PFSK-1 (cell line): ENCODE data around the gene ZMAT5.

ENCODE experiments used
- FOXP2 ChIP-seq: optimal IDR thresholded peaks from 2 replicates; pipeline ENCODE3; 2011; ENCODE audit warnings: borderline replicate concordance, control low read depth, inconsistent platforms; ENCODE audit not compliant: insufficient read depth; ENCODE audit errors: extremely low read length, extremely low read depth
- POLR2AphosphoS5 ChIP-seq: IDR thresholded peaks from 2 replicates; pipeline ENCODE4 v1.6.1; 2012; ENCODE audit warnings: low read depth, mild to moderate bottlenecking, control low read depth, low read length, moderate library complexity
- REST ChIP-seq, 2 experiments: IDR thresholded peaks; 2 replicates each; pipeline versions ENCODE4 v1.6.1 to v1.8.0; 2011 to 2012; ENCODE audit warnings: low read depth in 2 of 2, low read length in 2 of 2, control low read depth in 1 of 2, inconsistent platforms in 1 of 2, mild to moderate bottlenecking in 1 of 2, moderate library complexity in 1 of 2; ENCODE audit not compliant: insufficient read depth in 1 of 2
- SIN3A ChIP-seq: IDR thresholded peaks from 2 replicates; pipeline ENCODE4 v1.6.1; 2012; ENCODE audit warnings: mild to moderate bottlenecking, low read length, moderate library complexity, borderline replicate concordance; ENCODE audit not compliant: insufficient read depth
- TAF1 ChIP-seq: IDR thresholded peaks from 2 replicates; pipeline ENCODE4 v1.6.1; 2012; ENCODE audit warnings: low read length, control low read depth, borderline replicate concordance; ENCODE audit not compliant: insufficient read depth

The ZMAT5 gene

GRCh38 chr22:29798801-29799200 lies 32.0 kb upstream of the ZMAT5 start:
- TF ChIP-seq TAF1 (no peak), POLR2AphosphoS5 (no peak), FOXP2 (no peak), SIN3A (no peak), REST (IDR thresholded peaks at IDR 0.05; ENCODE audit: insufficient read depth in 1 of 2, low read depth in 2 of 2, low read length in 2 of 2) (no peak)

DNA sequence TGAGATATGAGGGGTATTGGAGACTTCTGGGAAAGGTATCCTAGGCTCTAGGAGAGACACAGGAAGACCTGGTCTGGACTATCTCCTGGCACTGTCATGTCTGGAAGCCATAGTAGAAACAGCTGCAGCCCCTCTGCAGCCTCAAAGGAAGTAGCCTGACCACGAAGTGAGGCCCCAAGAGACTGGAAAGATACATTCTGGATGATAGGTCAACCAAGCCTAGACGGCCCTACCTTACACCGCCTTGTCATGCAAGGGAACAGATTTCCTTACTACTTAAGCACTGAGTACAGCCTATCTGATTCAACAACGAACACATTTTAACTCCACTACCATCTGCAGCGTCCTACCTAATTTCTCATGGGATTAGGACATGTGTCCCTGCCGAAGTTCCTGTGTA lies 31.5 kb upstream of the ZMAT5 start:
- TF ChIP-seq FOXP2 (no peak), POLR2AphosphoS5 (no peak), REST (IDR thresholded peaks at IDR 0.05; ENCODE audit: insufficient read depth in 1 of 2, low read depth in 2 of 2, low read length in 2 of 2) (no peak), SIN3A (no peak), TAF1 (no peak)

- no peak for TF ChIP-seq SIN3A
- no peak for TF ChIP-seq REST (IDR thresholded peaks at IDR 0.05; ENCODE audit: insufficient read depth in 1 of 2, low read depth in 2 of 2, low read length in 2 of 2)
- no peak for TF ChIP-seq TAF1
- TF ChIP-seq POLR2AphosphoS5 = no peak
- TF ChIP-seq FOXP2 = no peak
These were observed 30.5 kb upstream of the ZMAT5 start for GRCh38 chr22:29797351-29797750.

- TF ChIP-seq SIN3A = no peak
- no peak for TF ChIP-seq TAF1
- TF ChIP-seq FOXP2 = no peak
- no peak for TF ChIP-seq REST (IDR thresholded peaks at IDR 0.05; ENCODE audit: insufficient read depth in 1 of 2, low read depth in 2 of 2, low read length in 2 of 2)
- no peak for TF ChIP-seq POLR2AphosphoS5
These were observed 28.9 kb upstream of the ZMAT5 start for GRCh38 chr22:29795663-29796062.

DNA sequence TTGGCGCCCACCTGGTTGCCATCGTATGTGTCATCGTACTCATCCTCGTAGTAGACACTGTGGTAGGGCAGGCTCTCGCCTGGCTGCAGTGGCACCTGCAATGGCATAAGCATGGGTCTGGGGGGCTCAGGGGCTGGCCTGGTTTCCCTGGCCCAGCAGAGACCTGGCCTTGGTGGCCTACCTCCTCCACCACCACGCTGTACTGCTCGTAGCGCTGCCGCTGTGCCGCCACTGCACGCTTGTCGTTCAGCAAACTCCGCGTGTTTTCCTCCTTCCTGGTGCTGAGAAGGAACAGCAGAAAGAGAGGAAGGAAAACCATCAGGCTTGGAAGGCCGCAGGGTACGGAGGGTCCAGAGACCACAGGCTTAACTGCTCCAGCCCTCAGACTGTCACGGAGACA lies 26.6 kb upstream of the ZMAT5 start:
- TF ChIP-seq REST (IDR thresholded peaks at IDR 0.05; ENCODE audit: insufficient read depth in 1 of 2, low read depth in 2 of 2, low read length in 2 of 2) (no peak), FOXP2 (no peak)
